Upper lobe of left lung (tissue), 6 donors: Measurements from ENCODE around the gene CYP27C1. TPM values are rescaled to one million over a fixed set of nuclear protein-coding genes. Genes with fewer than 3 reads are reported as not detected.
"Not testable (repeated sequence)": the region's sequence is repeated elsewhere in the genome, so short reads cannot be mapped to it uniquely, and the experiment has no call there.

Experiments used
- ATAC-seq, 2 donors: fragments of 200-7000 bp; cut with Tn5 transposase; one replicate each; pipeline ENCODE4 v1.9.1; 2022; ENCODE audit warnings: mild to moderate bottlenecking in 2 of 2, moderate library complexity in 2 of 2; ENCODE audit not compliant: low FRiP score in 2 of 2
- DNase-seq, 2 donors: peaks; one replicate each; pipeline ENCODE4 v3.0.0-alpha.2; 2019 to 2020
- H3K27ac ChIP-seq, 4 donors: fragments of 200-600 bp; sonication (generic); one replicate each; pipeline ENCODE4 v1.5.1; 2016 to 2019
- H3K27me3 ChIP-seq, 4 donors: fragments of 200-600 bp; sonication (generic); one replicate each; pipeline ENCODE4 v1.5.1; 2017 to 2019
- H3K36me3 ChIP-seq, 4 donors: fragments of 200-600 bp; sonication (generic); one replicate each; pipeline ENCODE4 v1.5.1; 2016 to 2019
- H3K4me1 ChIP-seq, 4 donors: fragments of 200-600 bp; sonication (generic); one replicate each; pipeline ENCODE4 v1.5.1; 2018 to 2019
- H3K4me3 ChIP-seq, 4 donors: fragments of 200-600 bp; sonication (generic); one replicate each; pipeline ENCODE4 v1.5.1; 2017 to 2019; ENCODE audit warnings: mild to moderate bottlenecking in 2 of 4, moderate library complexity in 1 of 4
- H3K9me3 ChIP-seq, 4 donors: fragments of 200-600 bp; sonication (generic); one replicate each; pipeline ENCODE4 v1.5.1; 2018 to 2019
- CTCF ChIP-seq, 6 experiments: fragments of 450-650 bp in 4 of 6; fragments of 200-600 bp in 2 of 6; sonication (generic) in 2 of 6; IDR thresholded peaks; one replicate each; pipeline ENCODE4 v1.5.1; 2016 to 2019; ENCODE audit warnings: antibody characterized with exemption in 6 of 6
- EP300 ChIP-seq, 4 donors: sonication (generic); formaldehyde crosslinking; IDR thresholded peaks; one replicate each; pipeline ENCODE4 v1.5.1; 2017; ENCODE audit warnings: antibody characterized with exemption in 4 of 4, control low read depth in 2 of 4
- POLR2A ChIP-seq, 4 donors: fragments of 450-650 bp; IDR thresholded peaks; one replicate each; pipeline ENCODE4 v1.5.1; 2016 to 2017; ENCODE audit warnings: antibody characterized with exemption in 4 of 4, mild to moderate bottlenecking in 2 of 4
- POLR2AphosphoS5 ChIP-seq, 2 donors: sonication (generic); formaldehyde crosslinking; IDR thresholded peaks; one replicate each; pipeline ENCODE4 v1.5.1; 2017; ENCODE audit warnings: antibody characterized with exemption in 2 of 2
- WGBS, 2 donors: methylation state at CpG; one replicate each; pipeline ENCODE4 v1.1.5; 2017 to 2018; 5-methylcytosine and 5-hydroxymethylcytosine counted together
- total RNA-seq, 6 donors: library from RNA; depleted of rRNA in 4 of 6; stranded (reverse); fragments of >200 nt in 4 of 6; gene quantifications; one replicate each; pipeline versions ENCODE4 v1.1.0 to v1.2.1, GENCODE V29; 2016 to 2021
- donor health status: DM: no; HTN: no; CAD: no; lungs with moderate emphysema.
- donor health status: DM: no; HTN: yes; CAD: no; lungs with severe emphysema.

The CYP27C1 gene
- total RNA-seq, 6 donors from 2014 or later: 0.11 to 0.39 (median 0.14) TPM; not detected in 2

GRCh38 chr2:127164761-127165538 is 55.1 kb downstream of the CYP27C1 start:
- Histone ChIP-seq H3K27me3 (no peaks in the 10 kb centered on the region), H3K27ac (no peak overlapping the region), H3K9me3 (no peaks in the 10 kb centered on the region), H3K4me3 (no peak overlapping the region), H3K4me1 (no peaks in the 10 kb centered on the region), H3K36me3 (no peaks in the 10 kb centered on the region)
- ATAC-seq: no peak
- no peak for TF ChIP-seq EP300 (IDR thresholded peaks at IDR 0.05)
- no peak for TF ChIP-seq CTCF (IDR thresholded peaks at IDR 0.05)
- TF ChIP-seq POLR2AphosphoS5 (IDR thresholded peaks at IDR 0.05): no peak
- no peak for TF ChIP-seq POLR2A (IDR thresholded peaks at IDR 0.05)
- DNase-seq: no peak
- WGBS, 2 donors: 89 to 100% methylated on average over 1 to 11 of the region's 11 CpGs

- no peak for ATAC-seq
- Histone ChIP-seq H3K27ac (no peak overlapping the region), H3K27me3 (no peaks in the 10 kb centered on the region), H3K36me3 (no peaks in the 10 kb centered on the region), H3K4me1 (no peaks in the 10 kb centered on the region), H3K4me3 (no peak overlapping the region), H3K9me3 (no peaks in the 10 kb centered on the region)
- 61 to 67% methylated on average over 3 of the region's 3 CpGs for WGBS, 2 donors
- no peak for TF ChIP-seq POLR2A (IDR thresholded peaks at IDR 0.05)
- no peak for TF ChIP-seq CTCF (IDR thresholded peaks at IDR 0.05)
- TF ChIP-seq EP300 (IDR thresholded peaks at IDR 0.05): no peak
- TF ChIP-seq POLR2AphosphoS5 (IDR thresholded peaks at IDR 0.05): no peak
- no peak for DNase-seq
These were observed 56.2 kb downstream of the CYP27C1 start for GRCh38 chr2:127163921-127164320.

GRCh38 chr2:127163090-127163406 is 57.1 kb downstream of the CYP27C1 start:
- H3K27me3 ChIP-seq, H3K4me1 ChIP-seq, H3K9me3 ChIP-seq, H3K36me3 ChIP-seq, H3K4me3 ChIP-seq, DNase-seq, ATAC-seq, H3K27ac ChIP-seq: not testable (repeated sequence)
- 92 to 93% methylated on average over 7 of the region's 7 CpGs for WGBS, 2 donors

- no peaks in the 10 kb centered on the region for H3K4me1 ChIP-seq
- WGBS, 2 donors: 82 to 94% methylated on average over 5 of the region's 7 CpGs
- H3K27ac ChIP-seq: no peak overlapping the region
- no peak overlapping the region for H3K4me3 ChIP-seq
- H3K9me3 ChIP-seq: no peaks in the 10 kb centered on the region
- no peaks in the 10 kb centered on the region for H3K27me3 ChIP-seq
- no peak for ATAC-seq
- H3K36me3 ChIP-seq: no peaks in the 10 kb centered on the region
- no peak for TF ChIP-seq POLR2A (IDR thresholded peaks at IDR 0.05)
- DNase-seq: no peak
These were observed 57.6 kb downstream of the CYP27C1 start for GRCh38 chr2:127162261-127163089.

- no peak for TF ChIP-seq POLR2AphosphoS5 (IDR thresholded peaks at IDR 0.05)
- no peak for TF ChIP-seq POLR2A (IDR thresholded peaks at IDR 0.05)
- Histone ChIP-seq H3K9me3 (no peaks in the 10 kb centered on the region), H3K27ac (no peak overlapping the region), H3K27me3 (no peaks in the 10 kb centered on the region), H3K4me1 (no peaks in the 10 kb centered on the region), H3K4me3 (no peak overlapping the region), H3K36me3 (no peaks in the 10 kb centered on the region)
- WGBS, 2 donors: 67 to 69% methylated on average over 12 of the region's 12 CpGs
- no peak for DNase-seq
- ATAC-seq: no peak
These were observed 58.6 kb downstream of the CYP27C1 start for GRCh38 chr2:127161176-127162136.

- Histone ChIP-seq H3K27ac (no peak overlapping the region), H3K36me3 (no peaks in the 10 kb centered on the region), H3K4me3 (no peak overlapping the region), H3K9me3 (no peaks in the 10 kb centered on the region), H3K4me1 (no peaks in the 10 kb centered on the region), H3K27me3 (no peaks in the 10 kb centered on the region)
- 61 to 76% methylated on average over 3 of the region's 3 CpGs for WGBS, 2 donors
- no peak for ATAC-seq
- no peak for DNase-seq
- TF ChIP-seq EP300 (IDR thresholded peaks at IDR 0.05) (no peak), CTCF (IDR thresholded peaks at IDR 0.05) (no peak), POLR2AphosphoS5 (IDR thresholded peaks at IDR 0.05) (no peak), POLR2A (IDR thresholded peaks at IDR 0.05) (no peak)
These were observed 59.4 kb downstream of the CYP27C1 start for GRCh38 chr2:127160676-127161075.
